ENCODE results near the gene C20orf141.

DNA sequence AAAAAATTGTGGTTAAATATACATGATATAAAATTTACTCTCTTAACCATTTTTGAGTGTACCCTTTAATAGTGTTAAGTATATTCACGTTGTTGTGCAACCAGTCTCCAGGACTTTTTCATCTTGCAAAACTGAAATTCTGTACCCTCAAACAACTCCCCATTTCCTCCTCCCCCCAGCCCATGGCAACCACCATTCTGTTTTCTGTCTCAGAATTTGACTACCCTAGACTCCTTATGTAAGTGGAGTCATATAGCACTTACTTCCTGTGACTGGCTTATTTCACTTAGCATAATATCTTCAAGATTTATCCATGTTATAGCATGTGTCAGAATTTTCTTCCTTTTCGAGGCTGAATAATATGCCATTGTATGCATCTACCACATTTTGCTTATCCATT lies 30.8 kb downstream of the C20orf141 start:
- no peak for TF ChIP-seq POLR2A (IDR thresholded peaks at IDR 0.05)
- TF ChIP-seq, protein P1, sequence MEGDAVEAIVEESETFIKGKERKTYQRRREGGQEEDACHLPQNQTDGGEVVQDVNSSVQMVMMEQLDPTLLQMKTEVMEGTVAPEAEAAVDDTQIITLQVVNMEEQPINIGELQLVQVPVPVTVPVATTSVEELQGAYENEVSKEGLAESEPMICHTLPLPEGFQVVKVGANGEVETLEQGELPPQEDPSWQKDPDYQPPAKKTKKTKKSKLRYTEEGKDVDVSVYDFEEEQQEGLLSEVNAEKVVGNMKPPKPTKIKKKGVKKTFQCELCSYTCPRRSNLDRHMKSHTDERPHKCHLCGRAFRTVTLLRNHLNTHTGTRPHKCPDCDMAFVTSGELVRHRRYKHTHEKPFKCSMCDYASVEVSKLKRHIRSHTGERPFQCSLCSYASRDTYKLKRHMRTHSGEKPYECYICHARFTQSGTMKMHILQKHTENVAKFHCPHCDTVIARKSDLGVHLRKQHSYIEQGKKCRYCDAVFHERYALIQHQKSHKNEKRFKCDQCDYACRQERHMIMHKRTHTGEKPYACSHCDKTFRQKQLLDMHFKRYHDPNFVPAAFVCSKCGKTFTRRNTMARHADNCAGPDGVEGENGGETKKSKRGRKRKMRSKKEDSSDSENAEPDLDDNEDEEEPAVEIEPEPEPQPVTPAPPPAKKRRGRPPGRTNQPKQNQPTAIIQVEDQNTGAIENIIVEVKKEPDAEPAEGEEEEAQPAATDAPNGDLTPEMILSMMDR (IDR thresholded peaks at IDR 0.05), result no peak
- TF ChIP-seq EP300 (IDR thresholded peaks at IDR 0.05), result no peak
